Activated CD4-positive, alpha-beta T cell treated with anti-CD3 and anti-CD28 coated beads, Interleukin-2, amount 10 ng/mL, durations not matched to agents 7 days and 5 days (primary cell): ENCODE results near the gene EXOC3L1. TPM values are rescaled to one million over a fixed set of nuclear protein-coding genes. Genes with fewer than 3 reads are reported as not detected.
A peak's percentile ranks its signal among the peaks of the same experiment; 100 is the strongest.

ENCODE experiments used
- CTCF ChIA-PET: fragments of 350-600 bp; sonication (Branson Sonifier 250); formaldehyde crosslinking; loops from one replicate; lab custom pipeline; 2021; ENCODE audit warnings: antibody characterized with exemption; lab: Charles Lee
- POLR2A ChIA-PET: fragments of 350-600 bp; sonication (Branson Sonifier 250); formaldehyde crosslinking; loops from one replicate; lab custom pipeline; 2021; ENCODE audit warnings: antibody characterized with exemption; lab: Charles Lee
- DNase-seq: peaks from one replicate; pipeline ENCODE4 v3.0.0-alpha.2; 2020
- H3K27ac Mint-ChIP-seq: one replicate; pipeline ENCODE4 v1.8.0; 2021; ENCODE audit warnings: mild to moderate bottlenecking, moderate library complexity, mixed read lengths
- H3K27me3 Mint-ChIP-seq: one replicate; pipeline ENCODE4 v1.8.0; 2021; ENCODE audit warnings: mixed read lengths
- H3K36me3 Mint-ChIP-seq: one replicate; pipeline ENCODE4 v1.8.0; 2021; ENCODE audit warnings: low read depth, mixed read lengths
- H3K4me1 Mint-ChIP-seq: one replicate; pipeline ENCODE4 v1.8.0; 2021; ENCODE audit warnings: mixed read lengths
- H3K4me3 Mint-ChIP-seq: one replicate; pipeline ENCODE4 v1.8.0; 2021; ENCODE audit warnings: mild to moderate bottlenecking, moderate library complexity, mixed read lengths
- H3K9me3 Mint-ChIP-seq: one replicate; pipeline ENCODE4 v1.8.0; 2021; ENCODE audit warnings: mixed read lengths
- total RNA-seq, 2 experiments: library from RNA; stranded (reverse); gene quantifications; one replicate each; pipeline ENCODE4 v1.2.3, GENCODE V29; 2021

EXOC3L1 gene
- total RNA-seq, 2 experiments from 2014 or later, result not detected

- H3K9me3 Mint-ChIP-seq, result no peaks in the 10 kb centered on the region
- no peak overlapping the region for H3K4me3 Mint-ChIP-seq
- DNase-seq, result no peak
- H3K27ac Mint-ChIP-seq, result no peak overlapping the region
- ChIA-PET POLR2A (no interaction called here), CTCF (interaction anchor here (0.6 to 1.4 kb wide), 2 partner anchors 9 to 58 kb away, joined by 3 read pairs; no protein-coding TSS in a partner anchor)
- no peaks in the 10 kb centered on the region for H3K27me3 Mint-ChIP-seq
- H3K36me3 Mint-ChIP-seq, result no peaks in the 10 kb centered on the region
- H3K4me1 Mint-ChIP-seq, result peaks cover 10% of the 10 kb centered on the region
Observed at GRCh38 chr16:67212766-67213165, 22.8 kb upstream of the EXOC3L1 start.

- DNase-seq, result no peak
- CTCF ChIA-PET, result interaction anchor here (1.5 to 2.0 kb wide), 2 partner anchors 13 to 15 kb away, joined by 4 to 7 read pairs; partner anchors contain the start of gene TMEM208
- H3K27ac Mint-ChIP-seq, result no peak overlapping the region
- H3K4me3 Mint-ChIP-seq, result no peak overlapping the region
- no peaks in the 10 kb centered on the region for H3K36me3 Mint-ChIP-seq
- no peaks in the 10 kb centered on the region for H3K9me3 Mint-ChIP-seq
- H3K27me3 Mint-ChIP-seq, result no peaks in the 10 kb centered on the region
- peaks cover 1% of the 10 kb centered on the region for H3K4me1 Mint-ChIP-seq
- POLR2A ChIA-PET, result no interaction called here
Observed at GRCh38 chr16:67211674-67212073, 21.7 kb upstream of the EXOC3L1 start.

GRCh38 chr16:67210069-67210937 lies 20.4 kb upstream of the EXOC3L1 start:
- Mint-ChIP-seq H3K4me1 (no peaks in the 10 kb centered on the region), H3K36me3 (no peaks in the 10 kb centered on the region), H3K27me3 (no peaks in the 10 kb centered on the region), H3K27ac (no peak overlapping the region), H3K9me3 (no peaks in the 10 kb centered on the region), H3K4me3 (no peak overlapping the region)
- POLR2A ChIA-PET, result no interaction called here
- DNase-seq, result no peak
- CTCF ChIA-PET, result interaction anchor here (0.6 to 2.0 kb wide), 3 partner anchors 9 to 189 kb away, joined by 3 to 7 read pairs (median 3); partner anchors contain the start of gene TMEM208

GRCh38 chr16:67209565-67209964 lies 19.6 kb upstream of the EXOC3L1 start:
- Mint-ChIP-seq H3K27me3 (no peaks in the 10 kb centered on the region), H3K36me3 (no peaks in the 10 kb centered on the region), H3K9me3 (no peaks in the 10 kb centered on the region), H3K4me3 (no peak overlapping the region), H3K27ac (no peak overlapping the region), H3K4me1 (no peaks in the 10 kb centered on the region)
- DNase-seq, result no peak
- CTCF ChIA-PET, result interaction anchor here (0.6 to 2.4 kb wide), 6 partner anchors 8 to 188 kb away, joined by 3 to 7 read pairs (median 4); partner anchors contain the start of gene TMEM208
- POLR2A ChIA-PET, result no interaction called here

GRCh38 chr16:67208154-67208896 lies 18.4 kb upstream of the EXOC3L1 start:
- CTCF ChIA-PET, result interaction anchor here (0.6 to 2.4 kb wide), 6 partner anchors 9 to 212 kb away, joined by 3 to 11 read pairs (median 6); partner anchors contain the start of genes ELMO3 and TMEM208
- H3K27ac Mint-ChIP-seq, result no peak overlapping the region
- POLR2A ChIA-PET, result interaction anchor here (0.7 kb wide), 1 partner anchor 10 kb away, joined by 4 read pairs; no protein-coding TSS in a partner anchor
- no peak overlapping the region for H3K4me3 Mint-ChIP-seq
- H3K36me3 Mint-ChIP-seq, result no peaks in the 10 kb centered on the region
- no peaks in the 10 kb centered on the region for H3K4me1 Mint-ChIP-seq
- H3K27me3 Mint-ChIP-seq, result no peaks in the 10 kb centered on the region
- DNase-seq, result no peak
- H3K9me3 Mint-ChIP-seq, result no peaks in the 10 kb centered on the region

- Mint-ChIP-seq H3K27ac (no peak overlapping the region), H3K27me3 (no peaks in the 10 kb centered on the region), H3K4me1 (no peaks in the 10 kb centered on the region), H3K4me3 (no peak overlapping the region), H3K36me3 (no peaks in the 10 kb centered on the region), H3K9me3 (no peaks in the 10 kb centered on the region)
- ChIA-PET CTCF (interaction anchor here (1.4 to 2.4 kb wide), 2 partner anchors 9 to 52 kb away, joined by 5 to 11 read pairs; partner anchors contain the start of gene ELMO3), POLR2A (interaction anchor here (0.7 kb wide), 1 partner anchor 9 kb away, joined by 4 read pairs; no protein-coding TSS in a partner anchor)
- no peak for DNase-seq
Observed at GRCh38 chr16:67207249-67208091, 17.5 kb upstream of the EXOC3L1 start.

- DNase-seq, result no peak
- Mint-ChIP-seq H3K4me3 (no peak overlapping the region), H3K9me3 (no peaks in the 10 kb centered on the region), H3K27ac (peak overlapping the region; percentile 41), H3K36me3 (no peaks in the 10 kb centered on the region), H3K4me1 (no peaks in the 10 kb centered on the region), H3K27me3 (no peaks in the 10 kb centered on the region)
- ChIA-PET CTCF (no interaction called here), POLR2A (no interaction called here)
Observed at GRCh38 chr16:67206838-67207248, 16.9 kb upstream of the EXOC3L1 start.

- Mint-ChIP-seq H3K9me3 (no peaks in the 10 kb centered on the region), H3K27me3 (no peaks in the 10 kb centered on the region), H3K27ac (no peak overlapping the region), H3K4me3 (no peak overlapping the region), H3K4me1 (no peaks in the 10 kb centered on the region), H3K36me3 (no peaks in the 10 kb centered on the region)
- ChIA-PET CTCF (interaction anchor here (0.6 to 1.6 kb wide), 2 partner anchors 13 to 180 kb away, joined by 3 read pairs; no protein-coding TSS in a partner anchor), POLR2A (no interaction called here)
- no peak for DNase-seq
Observed at GRCh38 chr16:67206129-67206837, 16.3 kb upstream of the EXOC3L1 start.

- CTCF ChIA-PET, result interaction anchor here (0.6 to 2.1 kb wide), 6 partner anchors 9 to 215 kb away, joined by 3 to 6 read pairs (median 3); no protein-coding TSS in a partner anchor
- H3K27ac Mint-ChIP-seq, result no peak overlapping the region
- no peak overlapping the region for H3K4me3 Mint-ChIP-seq
- H3K4me1 Mint-ChIP-seq, result no peaks in the 10 kb centered on the region
- DNase-seq, result no peak
- POLR2A ChIA-PET, result no interaction called here
- no peaks in the 10 kb centered on the region for H3K9me3 Mint-ChIP-seq
- no peaks in the 10 kb centered on the region for H3K27me3 Mint-ChIP-seq
- peaks cover 7% of the 10 kb centered on the region for H3K36me3 Mint-ChIP-seq
Observed at GRCh38 chr16:67204076-67204475, 14.1 kb upstream of the EXOC3L1 start.

GRCh38 chr16:67202956-67203493 lies 13.1 kb upstream of the EXOC3L1 start:
- Mint-ChIP-seq H3K36me3 (peaks cover 13% of the 10 kb centered on the region), H3K4me1 (no peaks in the 10 kb centered on the region), H3K27ac (no peak overlapping the region), H3K9me3 (no peaks in the 10 kb centered on the region), H3K27me3 (no peaks in the 10 kb centered on the region), H3K4me3 (no peak overlapping the region)
- ChIA-PET CTCF (interaction anchor here (0.5 to 1.7 kb wide), 4 partner anchors 8 to 183 kb away, joined by 3 to 6 read pairs (median 4); partner anchors contain the start of gene TMEM208), POLR2A (no interaction called here)
- no peak for DNase-seq

- Mint-ChIP-seq H3K4me1 (no peaks in the 10 kb centered on the region), H3K36me3 (peaks cover 18% of the 10 kb centered on the region), H3K9me3 (no peaks in the 10 kb centered on the region), H3K4me3 (no peak overlapping the region), H3K27ac (no peak overlapping the region), H3K27me3 (no peaks in the 10 kb centered on the region)
- POLR2A ChIA-PET, result no interaction called here
- DNase-seq, result no peak
- CTCF ChIA-PET, result interaction anchor here (0.5 to 1.7 kb wide), 4 partner anchors 9 to 182 kb away, joined by 3 to 6 read pairs (median 4); partner anchors contain the start of gene TMEM208
Observed at GRCh38 chr16:67202426-67202825, 12.5 kb upstream of the EXOC3L1 start.
